ENCODE data around the gene EEF2. TPM values are rescaled to one million over a fixed set of nuclear protein-coding genes. Genes with fewer than 3 reads are reported as not detected.
A peak's percentile ranks its signal among the peaks of the same experiment; 100 is the strongest.

Gene EEF2
- total and polyA plus RNA-seq, 11 donors, result 846 to 2,686 (median 2,118) TPM

DNA sequence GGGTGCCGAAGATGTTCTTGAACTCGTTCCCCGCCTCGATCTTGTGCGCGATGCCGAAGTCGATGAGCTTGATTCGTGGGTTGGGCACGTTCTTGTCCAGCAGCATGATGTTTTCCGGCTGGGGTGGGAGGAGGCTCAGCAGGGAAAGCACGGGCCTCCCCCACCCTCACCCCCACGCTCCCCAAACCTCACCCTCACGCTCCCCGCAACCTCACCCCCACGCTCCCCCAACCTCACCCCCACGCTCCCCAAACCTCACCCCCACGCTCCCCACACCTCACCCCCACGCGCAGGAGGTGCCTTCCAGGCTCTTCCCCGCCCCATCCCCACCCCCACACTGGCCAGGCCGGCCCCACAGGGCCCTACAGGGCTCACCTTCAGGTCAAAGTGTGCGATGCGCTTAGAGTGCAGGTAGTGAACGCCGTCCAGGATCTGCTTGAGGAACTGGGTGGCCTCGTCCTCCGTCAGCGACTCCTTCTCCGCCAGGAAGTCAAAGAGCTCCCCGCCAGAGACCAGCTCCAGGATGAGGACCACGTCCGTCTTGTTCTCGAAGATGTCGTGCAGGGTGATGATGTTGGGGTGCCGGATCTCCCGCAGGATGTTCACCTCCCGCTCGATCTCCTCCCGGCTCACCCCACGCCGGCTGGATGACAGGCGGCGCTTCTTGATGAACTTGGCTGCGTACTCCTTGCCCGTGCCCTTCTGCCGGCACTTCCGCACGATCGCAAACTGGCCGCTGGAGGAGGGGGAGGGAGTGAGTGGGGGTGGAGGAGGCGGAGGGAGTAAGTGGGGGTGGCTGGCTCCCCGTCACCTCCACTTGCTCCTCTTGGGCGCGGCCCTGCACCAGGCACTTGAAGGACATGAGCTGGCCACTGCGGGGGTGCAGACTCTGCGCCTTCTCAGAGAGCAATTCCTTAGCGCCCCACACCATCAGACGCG, 20.7 kb downstream of the EEF2 start:
- H3K36me3 ChIP-seq, result peaks cover 2 to 91% (median 87%) of the 10 kb centered on the region in 9 donors
- peaks cover 13 to 57% (median 38%) of the 10 kb centered on the region in 12 donors for H3K4me1 ChIP-seq
- intact Hi-C loops (cut with DNase I), result loop anchor here in 2 of 10 donors (5.0 kb wide), 1 partner anchor 32 kb away; the partner anchor contains the start of gene NMRK2 (in 2 of the 2)
- ATAC-seq (no peak), DNase-seq (peak in 1 of 5 donors; percentile 7)
- peak overlapping the region in 6 of 12 donors; percentile 12 to 100 (median 84) for H3K27ac ChIP-seq
- TF ChIP-seq, protein P1, sequence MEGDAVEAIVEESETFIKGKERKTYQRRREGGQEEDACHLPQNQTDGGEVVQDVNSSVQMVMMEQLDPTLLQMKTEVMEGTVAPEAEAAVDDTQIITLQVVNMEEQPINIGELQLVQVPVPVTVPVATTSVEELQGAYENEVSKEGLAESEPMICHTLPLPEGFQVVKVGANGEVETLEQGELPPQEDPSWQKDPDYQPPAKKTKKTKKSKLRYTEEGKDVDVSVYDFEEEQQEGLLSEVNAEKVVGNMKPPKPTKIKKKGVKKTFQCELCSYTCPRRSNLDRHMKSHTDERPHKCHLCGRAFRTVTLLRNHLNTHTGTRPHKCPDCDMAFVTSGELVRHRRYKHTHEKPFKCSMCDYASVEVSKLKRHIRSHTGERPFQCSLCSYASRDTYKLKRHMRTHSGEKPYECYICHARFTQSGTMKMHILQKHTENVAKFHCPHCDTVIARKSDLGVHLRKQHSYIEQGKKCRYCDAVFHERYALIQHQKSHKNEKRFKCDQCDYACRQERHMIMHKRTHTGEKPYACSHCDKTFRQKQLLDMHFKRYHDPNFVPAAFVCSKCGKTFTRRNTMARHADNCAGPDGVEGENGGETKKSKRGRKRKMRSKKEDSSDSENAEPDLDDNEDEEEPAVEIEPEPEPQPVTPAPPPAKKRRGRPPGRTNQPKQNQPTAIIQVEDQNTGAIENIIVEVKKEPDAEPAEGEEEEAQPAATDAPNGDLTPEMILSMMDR (IDR thresholded peaks at IDR 0.05), result no peak
- TF ChIP-seq POLR2A (IDR thresholded peaks at IDR 0.05), result no peak
- no peak overlapping the region for H3K4me3 ChIP-seq
- no peaks in the 10 kb centered on the region for H3K27me3 ChIP-seq
- WGBS, 4 donors, result 86 to 91% (median 88%) methylated on average over 49 to 60 of the region's 60 CpGs
- H3K9me3 ChIP-seq, result no peaks in the 10 kb centered on the region

DNA sequence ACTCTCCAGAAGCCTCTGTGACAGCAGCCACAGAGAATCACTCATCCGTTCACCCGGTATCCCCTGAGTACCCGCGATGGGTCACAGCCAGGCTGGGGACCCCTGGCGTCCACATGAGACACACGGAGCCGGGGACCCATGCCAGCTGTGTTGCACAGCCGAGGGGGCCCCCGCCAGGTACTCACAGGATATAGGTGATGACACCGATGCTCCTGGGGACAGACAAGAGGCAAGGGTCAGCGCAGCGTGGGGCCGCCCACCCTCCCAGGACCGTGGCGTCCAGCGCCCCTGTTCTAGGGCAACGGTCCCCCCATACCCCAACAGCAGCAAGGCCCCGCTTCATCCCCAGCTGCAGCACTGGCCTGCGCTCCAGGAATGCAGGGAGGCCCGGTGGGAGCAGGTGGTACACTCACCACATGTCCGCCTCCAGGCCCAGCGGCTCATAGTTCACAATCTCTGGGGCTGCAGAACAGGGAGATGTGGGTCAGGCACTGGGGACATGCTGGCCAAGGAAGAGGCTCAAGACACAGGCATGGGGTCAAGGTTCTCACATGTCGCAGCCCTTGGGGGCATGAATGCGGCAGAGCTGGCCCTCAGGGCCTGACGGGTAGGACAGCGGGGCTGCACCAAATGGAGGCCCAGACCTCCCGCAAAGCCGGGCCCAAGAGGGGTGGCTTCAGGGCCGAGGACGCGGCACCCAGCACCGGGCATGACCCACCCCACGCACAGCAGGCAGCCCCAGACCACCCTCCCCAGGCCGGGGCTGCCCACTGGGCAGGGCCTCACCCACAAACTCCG, 21.6 kb downstream of the EEF2 start:
- intact Hi-C loops (cut with DNase I), result no loop called here
- Histone ChIP-seq H3K4me1 (peaks cover 8 to 50% (median 30%) of the 10 kb centered on the region in 12 donors), H3K9me3 (no peaks in the 10 kb centered on the region), H3K27me3 (no peaks in the 10 kb centered on the region), H3K27ac (peak overlapping the region in 2 of 12 donors; percentile 19 to 100), H3K36me3 (peaks cover 6 to 98% (median 93%) of the 10 kb centered on the region in 9 donors), H3K4me3 (no peak overlapping the region)
- DNase-seq (peak in 1 of 5 donors; percentile 9), ATAC-seq (no peak)
- TF ChIP-seq POLR2A (IDR thresholded peaks at IDR 0.05), result no peak
- TF ChIP-seq, protein P1 (IDR thresholded peaks at IDR 0.05), result no peak
- WGBS, 4 donors, result 86 to 94% (median 91%) methylated on average over 24 to 35 of the region's 35 CpGs

- H3K27ac ChIP-seq, result peak overlapping the region in 10 of 12 donors; percentile 3 to 79 (median 66)
- DNase-seq (peak in 1 of 5 donors; percentile 11), ATAC-seq (no peak)
- H3K27me3 ChIP-seq, result no peaks in the 10 kb centered on the region
- no peaks in the 10 kb centered on the region for H3K9me3 ChIP-seq
- intact Hi-C loops (cut with DNase I), result no loop called here
- H3K36me3 ChIP-seq, result peaks cover 6 to 100% (median 96%) of the 10 kb centered on the region in 9 donors
- WGBS, 4 donors, result 86 to 90% (median 87%) methylated on average over 8 to 24 of the region's 24 CpGs
- TF ChIP-seq, protein P1 (IDR thresholded peaks at IDR 0.05), result no peak
- TF ChIP-seq POLR2A (IDR thresholded peaks at IDR 0.05), result no peak
- peaks cover 0 to 24% (median 7%) of the 10 kb centered on the region in 12 donors for H3K4me1 ChIP-seq
- no peak overlapping the region for H3K4me3 ChIP-seq
These were observed 24.3 kb downstream of the EEF2 start for GRCh38 chr19:3961007-3961406.
